HepG2 (cell line): Measurements from ENCODE around the gene GSTM1.

ENCODE experiments used
- ARID3A ChIP-seq: IDR thresholded peaks from 2 replicates; pipeline ENCODE4 v1.6.1; 2012; ENCODE audit warnings: low read depth, low read length, improper control_type of control experiment
- FOXJ3 ChIP-seq: sonication (generic); formaldehyde crosslinking; IDR thresholded peaks from 2 replicates; pipeline ENCODE4 v1.4.0; 2020; ENCODE audit warnings: missing genetic modification reagents, mild to moderate bottlenecking, borderline replicate concordance
- HMG20B ChIP-seq: conservative IDR thresholded peaks from 2 replicates; pipeline ENCODE4 v1.6.1; 2016; ENCODE audit warnings: missing genetic modification reagents, missing compliant biosample characterization
- KAT7 ChIP-seq: IDR thresholded peaks from 2 replicates; pipeline ENCODE4 v1.6.1; 2018; ENCODE audit warnings: borderline replicate concordance, missing compliant biosample characterization
- SMARCC2 ChIP-seq: fragments of 450-650 bp; IDR thresholded peaks from 2 replicates; pipeline ENCODE4 v1.6.1; 2017; ENCODE audit warnings: antibody characterized with exemption, mild to moderate bottlenecking
- TCF7L2 ChIP-seq: IDR thresholded peaks from 2 replicates; pipeline ENCODE4 v1.6.1; 2011; ENCODE audit warnings: mild to moderate bottlenecking, low read depth, low read length, moderate library complexity
- ZNF12 ChIP-seq: sonication (generic); formaldehyde crosslinking; IDR thresholded peaks from 2 replicates; pipeline ENCODE4 v1.5.0; 2020; ENCODE audit warnings: missing genetic modification reagents
- ZNF138 ChIP-seq: sonication (generic); formaldehyde crosslinking; IDR thresholded peaks from 2 replicates; pipeline ENCODE4 v1.5.0; 2020; ENCODE audit warnings: mild to moderate bottlenecking, low read depth, missing genetic modification reagents
- ZNF260 ChIP-seq: sonication (generic); formaldehyde crosslinking; IDR thresholded peaks from 2 replicates; pipeline ENCODE4 v1.4.0; 2020; ENCODE audit warnings: missing genetic modification reagents, low read depth, mild to moderate bottlenecking, borderline replicate concordance
- ZNF274 ChIP-seq: sonication (generic); formaldehyde crosslinking; IDR thresholded peaks from 2 replicates; pipeline ENCODE4 v1.5.1; 2020; ENCODE audit warnings: mild to moderate bottlenecking, missing genetic modification reagents
- TF ChIP-seq, protein P1 (sequence below): sonication (generic); formaldehyde crosslinking; IDR thresholded peaks from 2 replicates; pipeline ENCODE4 v1.5.0; 2020; ENCODE audit warnings: mild to moderate bottlenecking, missing genetic modification reagents, moderate library complexity
- TF ChIP-seq, protein P2 (sequence below): sonication (generic); formaldehyde crosslinking; conservative IDR thresholded peaks from 2 replicates; pipeline ENCODE4 v1.4.0; 2020; ENCODE audit warnings: missing genetic modification reagents

- no peak for TF ChIP-seq ZNF12
- no peak for TF ChIP-seq TCF7L2
- TF ChIP-seq ZNF138, result no peak
- TF ChIP-seq, protein P1, sequence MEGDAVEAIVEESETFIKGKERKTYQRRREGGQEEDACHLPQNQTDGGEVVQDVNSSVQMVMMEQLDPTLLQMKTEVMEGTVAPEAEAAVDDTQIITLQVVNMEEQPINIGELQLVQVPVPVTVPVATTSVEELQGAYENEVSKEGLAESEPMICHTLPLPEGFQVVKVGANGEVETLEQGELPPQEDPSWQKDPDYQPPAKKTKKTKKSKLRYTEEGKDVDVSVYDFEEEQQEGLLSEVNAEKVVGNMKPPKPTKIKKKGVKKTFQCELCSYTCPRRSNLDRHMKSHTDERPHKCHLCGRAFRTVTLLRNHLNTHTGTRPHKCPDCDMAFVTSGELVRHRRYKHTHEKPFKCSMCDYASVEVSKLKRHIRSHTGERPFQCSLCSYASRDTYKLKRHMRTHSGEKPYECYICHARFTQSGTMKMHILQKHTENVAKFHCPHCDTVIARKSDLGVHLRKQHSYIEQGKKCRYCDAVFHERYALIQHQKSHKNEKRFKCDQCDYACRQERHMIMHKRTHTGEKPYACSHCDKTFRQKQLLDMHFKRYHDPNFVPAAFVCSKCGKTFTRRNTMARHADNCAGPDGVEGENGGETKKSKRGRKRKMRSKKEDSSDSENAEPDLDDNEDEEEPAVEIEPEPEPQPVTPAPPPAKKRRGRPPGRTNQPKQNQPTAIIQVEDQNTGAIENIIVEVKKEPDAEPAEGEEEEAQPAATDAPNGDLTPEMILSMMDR (CRISPR knock-in tag), result no peak
- no peak for TF ChIP-seq HMG20B (CRISPR knock-in tag)
- TF ChIP-seq, protein P2, sequence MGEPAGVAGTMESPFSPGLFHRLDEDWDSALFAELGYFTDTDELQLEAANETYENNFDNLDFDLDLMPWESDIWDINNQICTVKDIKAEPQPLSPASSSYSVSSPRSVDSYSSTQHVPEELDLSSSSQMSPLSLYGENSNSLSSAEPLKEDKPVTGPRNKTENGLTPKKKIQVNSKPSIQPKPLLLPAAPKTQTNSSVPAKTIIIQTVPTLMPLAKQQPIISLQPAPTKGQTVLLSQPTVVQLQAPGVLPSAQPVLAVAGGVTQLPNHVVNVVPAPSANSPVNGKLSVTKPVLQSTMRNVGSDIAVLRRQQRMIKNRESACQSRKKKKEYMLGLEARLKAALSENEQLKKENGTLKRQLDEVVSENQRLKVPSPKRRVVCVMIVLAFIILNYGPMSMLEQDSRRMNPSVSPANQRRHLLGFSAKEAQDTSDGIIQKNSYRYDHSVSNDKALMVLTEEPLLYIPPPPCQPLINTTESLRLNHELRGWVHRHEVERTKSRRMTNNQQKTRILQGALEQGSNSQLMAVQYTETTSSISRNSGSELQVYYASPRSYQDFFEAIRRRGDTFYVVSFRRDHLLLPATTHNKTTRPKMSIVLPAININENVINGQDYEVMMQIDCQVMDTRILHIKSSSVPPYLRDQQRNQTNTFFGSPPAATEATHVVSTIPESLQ, result no peak
- TF ChIP-seq SMARCC2, result no peak
- no peak for TF ChIP-seq ZNF274 (CRISPR knock-in tag)
- no peak for TF ChIP-seq ARID3A
- no peak for TF ChIP-seq FOXJ3 (CRISPR knock-in tag)
- no peak for TF ChIP-seq KAT7 (CRISPR knock-in tag)
- TF ChIP-seq ZNF260 (CRISPR knock-in tag), result no peak
Measured at GRCh38 chr1:109659997-109660690, 27.5 kb upstream of the GSTM1 start.
